GM19035 (cell line): ENCODE results near the gene FUT1.
"Not testable (repeated sequence)": the region's sequence is repeated elsewhere in the genome, so short reads cannot be mapped to it uniquely, and the experiment has no call there.

Experiments used
- ATAC-seq: cut with Tn5 transposase; IDR thresholded peaks from one replicate; pipeline ENCODE4 v1.9.1; 2021; ENCODE audit not compliant: unreplicated experiment

FUT1 gene

DNA sequence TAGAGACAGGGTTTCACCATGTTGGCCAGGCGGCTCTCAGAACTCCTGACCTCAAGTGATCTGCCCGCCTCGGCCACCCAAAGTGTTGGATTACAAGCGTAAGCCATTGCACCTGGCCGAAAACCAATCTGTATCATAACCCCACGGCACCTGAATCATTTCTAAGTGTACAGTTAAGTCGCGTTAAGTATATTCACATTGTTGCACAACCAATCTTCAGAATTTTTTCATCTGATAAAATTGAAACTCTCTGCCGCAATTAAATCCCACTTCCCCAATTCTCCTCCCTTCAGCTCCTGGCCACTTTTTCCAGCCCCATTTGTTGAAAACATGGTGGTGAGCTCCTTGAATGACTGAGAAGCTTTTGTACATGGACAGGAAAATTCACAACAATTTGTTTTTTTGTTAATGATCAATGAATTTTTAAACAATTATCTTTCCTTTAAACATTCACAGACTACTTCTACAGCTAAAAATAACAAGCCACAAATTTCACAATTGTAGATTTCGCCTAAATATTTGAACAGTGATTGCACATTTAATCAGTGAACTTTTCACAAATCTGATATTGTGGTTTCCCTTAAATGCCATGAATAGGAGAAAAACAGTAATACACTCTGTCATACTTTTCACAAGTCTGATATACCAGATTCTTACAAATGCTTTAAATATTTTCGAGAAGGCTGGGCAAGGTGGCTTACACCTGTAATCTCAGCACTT lies 16.7 kb upstream of the FUT1 start:
- ATAC-seq, result no peak

DNA sequence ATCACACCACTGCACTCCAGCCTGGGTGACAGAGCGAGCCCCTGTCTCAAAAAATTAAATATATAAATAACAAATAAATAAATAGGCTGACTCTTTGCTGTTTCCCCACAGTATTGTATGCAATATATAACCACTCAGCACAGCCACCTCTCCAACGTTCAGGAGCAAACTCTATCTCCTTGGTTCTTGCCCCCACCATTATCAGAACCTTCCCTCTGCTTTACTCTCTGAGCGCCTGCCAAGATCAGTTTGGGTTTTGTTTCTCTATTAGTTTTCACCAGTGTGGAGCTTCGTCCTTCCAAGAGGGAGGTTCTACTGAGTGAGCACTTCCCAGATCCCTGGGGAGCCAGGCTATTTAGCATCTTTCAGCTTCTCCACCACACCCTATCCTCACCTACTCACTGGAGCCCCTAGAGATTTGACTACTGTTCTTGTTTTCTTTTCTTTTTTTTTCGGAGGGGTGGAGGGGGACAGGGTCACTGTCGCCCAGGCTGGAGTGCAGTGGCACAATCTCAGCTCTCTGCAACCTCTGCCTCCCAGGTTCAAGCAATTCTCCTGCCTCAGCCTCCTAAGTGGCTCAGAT lies 15.8 kb upstream of the FUT1 start:
- ATAC-seq, result not testable (repeated sequence)

GRCh38 chr19:48765816-48766215 lies 13.4 kb upstream of the FUT1 start:
- ATAC-seq, result not testable (repeated sequence)

DNA sequence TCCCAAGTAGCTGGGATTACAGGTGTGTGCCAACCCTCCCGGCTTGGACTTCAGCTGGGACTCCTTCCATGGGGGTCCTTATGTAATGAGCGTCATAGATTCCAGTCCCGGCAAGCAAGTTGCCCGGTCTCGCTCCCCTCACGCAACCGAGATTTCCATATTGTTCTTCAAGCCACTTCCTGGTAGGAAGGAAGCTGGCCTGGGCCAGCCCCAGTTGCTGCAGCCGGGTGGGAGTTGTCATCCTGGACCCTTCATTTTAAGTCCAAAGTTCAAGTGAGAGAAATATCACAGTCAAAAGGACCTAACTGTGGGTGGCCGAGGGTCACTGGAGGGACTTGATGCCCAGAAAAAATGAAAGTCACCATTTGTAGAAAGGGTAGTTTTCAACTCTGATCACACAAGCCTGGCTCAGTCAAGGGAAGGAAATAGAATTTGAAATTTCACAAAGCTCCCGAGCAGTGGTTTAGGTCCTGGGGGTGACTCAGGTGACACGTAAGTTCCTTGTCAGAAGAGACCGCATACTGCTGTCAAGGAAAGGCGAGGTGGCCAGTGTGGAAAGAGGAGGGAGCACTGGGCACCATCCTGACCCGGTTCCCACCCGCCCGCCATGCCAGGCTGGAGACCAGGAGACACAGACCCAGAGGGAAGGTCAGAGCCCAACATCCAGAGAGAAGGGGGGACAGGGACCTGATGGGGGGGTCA lies 8.2 kb upstream of the FUT1 start:
- no peak for ATAC-seq

DNA sequence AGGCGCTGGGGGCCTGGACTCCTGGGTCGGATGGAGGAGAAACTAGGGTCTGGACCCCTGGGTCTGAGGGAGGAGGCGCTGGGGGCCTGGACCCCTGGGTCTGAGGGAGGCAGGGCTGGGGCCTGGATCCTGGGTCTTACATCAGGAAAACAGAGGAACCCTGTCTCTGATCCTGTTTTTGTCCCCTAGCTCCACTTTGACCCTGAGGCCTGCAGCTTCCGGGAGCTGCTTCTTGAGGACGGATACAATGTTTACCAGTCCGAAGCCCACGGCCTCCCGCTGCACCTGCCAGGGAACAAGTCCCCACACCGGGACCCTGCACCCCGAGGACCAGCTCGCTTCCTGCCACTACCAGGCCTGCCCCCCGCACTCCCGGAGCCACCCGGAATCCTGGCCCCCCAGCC lies 5.3 kb upstream of the FUT1 start:
- no peak for ATAC-seq

DNA sequence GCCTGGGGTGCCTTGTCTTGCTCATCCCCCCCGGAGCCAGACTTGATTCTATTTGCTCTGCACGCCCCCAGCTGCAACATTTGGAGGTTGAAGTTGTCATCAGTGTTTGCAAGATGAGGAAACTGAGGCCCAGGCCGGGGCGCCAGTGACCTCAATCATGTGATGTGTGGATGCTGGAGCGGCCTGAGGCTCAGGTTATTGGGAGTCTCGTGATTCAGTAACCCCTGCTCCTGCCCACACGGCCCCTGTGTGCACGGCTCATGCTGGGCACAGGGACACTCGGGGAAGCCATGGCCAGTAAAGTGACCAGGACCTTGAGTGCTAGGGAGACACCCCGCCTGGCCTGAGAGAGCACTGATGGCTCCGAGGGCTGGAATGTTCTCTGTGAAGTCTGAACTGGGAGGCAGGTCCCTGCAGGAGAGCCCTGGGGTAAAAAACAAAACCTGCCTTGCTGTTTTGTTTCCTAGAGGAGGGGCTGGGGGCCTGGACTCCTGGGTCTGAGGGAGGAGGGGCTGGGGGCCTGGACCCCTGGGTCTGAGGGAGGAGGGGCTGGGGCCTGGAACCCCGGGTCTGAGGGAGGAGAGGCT lies 4.7 kb upstream of the FUT1 start:
- ATAC-seq, result no peak

GRCh38 chr19:48756686-48757085 lies 4.2 kb upstream of the FUT1 start:
- no peak for ATAC-seq

DNA sequence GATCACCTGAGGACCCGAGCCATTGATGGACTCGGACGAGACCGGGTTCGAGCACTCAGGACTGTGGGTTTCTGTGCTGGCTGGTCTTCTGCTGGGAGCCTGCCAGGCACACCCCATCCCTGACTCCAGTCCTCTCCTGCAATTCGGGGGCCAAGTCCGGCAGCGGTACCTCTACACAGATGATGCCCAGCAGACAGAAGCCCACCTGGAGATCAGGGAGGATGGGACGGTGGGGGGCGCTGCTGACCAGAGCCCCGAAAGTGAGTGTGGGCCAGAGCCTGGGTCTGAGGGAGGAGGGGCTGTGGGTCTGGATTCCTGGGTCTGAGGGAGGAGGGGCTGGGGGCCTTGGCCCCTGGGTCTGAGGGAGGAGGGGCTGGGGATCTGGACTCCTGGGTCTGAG lies 3.8 kb upstream of the FUT1 start:
- ATAC-seq, result no peak

DNA sequence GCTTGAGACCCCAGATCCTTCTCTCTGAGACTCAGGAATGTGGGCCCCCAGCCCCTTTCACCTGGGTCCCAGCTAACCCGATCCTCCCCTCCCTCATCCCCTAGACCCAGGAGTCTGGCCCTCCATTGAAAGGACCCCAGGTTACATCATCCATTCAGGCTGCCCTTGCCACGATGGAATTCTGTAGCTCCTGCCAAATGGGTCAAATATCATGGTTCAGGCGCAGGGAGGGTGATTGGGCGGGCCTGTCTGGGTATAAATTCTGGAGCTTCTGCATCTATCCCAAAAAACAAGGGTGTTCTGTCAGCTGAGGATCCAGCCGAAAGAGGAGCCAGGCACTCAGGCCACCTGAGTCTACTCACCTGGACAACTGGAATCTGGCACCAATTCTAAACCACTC lies 3.3 kb upstream of the FUT1 start:
- ATAC-seq, result no peak

DNA sequence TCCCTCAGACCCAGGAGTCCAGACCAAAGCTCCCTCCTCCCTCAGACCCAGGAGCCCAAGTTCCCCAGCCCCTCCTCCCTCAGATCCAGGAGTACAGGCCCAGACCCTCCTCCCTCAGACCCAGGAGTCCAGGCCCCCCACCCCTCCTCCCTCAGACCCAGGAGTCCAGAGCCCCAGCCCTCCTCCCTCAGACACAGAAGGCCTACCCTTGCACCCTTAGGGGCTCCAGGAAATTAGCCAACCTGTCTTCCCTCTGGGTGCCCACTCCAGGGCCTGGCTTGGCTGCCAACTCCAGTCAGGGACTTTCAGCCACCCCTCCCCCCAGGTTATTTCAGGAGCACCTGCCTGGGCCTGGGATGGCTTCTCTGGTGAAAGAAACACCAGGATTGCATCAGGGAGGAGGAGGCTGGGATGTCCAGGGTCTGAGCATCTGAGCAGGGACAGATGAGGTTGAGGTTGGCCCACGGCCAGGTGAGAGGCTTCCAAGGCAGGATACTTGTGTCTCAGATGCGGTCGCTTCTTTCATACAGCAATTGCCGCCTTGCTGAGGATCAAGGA lies 2.7 kb upstream of the FUT1 start, which contains the start of gene FGF21:
Gene FGF21, plus strand, starts transcription at position 441 of the 558 bp plus-strand sequence. CDS start 713 bp downstream, outside the sequence.
- no peak for ATAC-seq

GRCh38 chr19:48751845-48752495 lies 471 bp downstream of the FUT1 start:
- no peak for ATAC-seq

GRCh38 chr19:48750771-48751504 lies 1.5 kb downstream of the FUT1 start:
- no peak for ATAC-seq

DNA sequence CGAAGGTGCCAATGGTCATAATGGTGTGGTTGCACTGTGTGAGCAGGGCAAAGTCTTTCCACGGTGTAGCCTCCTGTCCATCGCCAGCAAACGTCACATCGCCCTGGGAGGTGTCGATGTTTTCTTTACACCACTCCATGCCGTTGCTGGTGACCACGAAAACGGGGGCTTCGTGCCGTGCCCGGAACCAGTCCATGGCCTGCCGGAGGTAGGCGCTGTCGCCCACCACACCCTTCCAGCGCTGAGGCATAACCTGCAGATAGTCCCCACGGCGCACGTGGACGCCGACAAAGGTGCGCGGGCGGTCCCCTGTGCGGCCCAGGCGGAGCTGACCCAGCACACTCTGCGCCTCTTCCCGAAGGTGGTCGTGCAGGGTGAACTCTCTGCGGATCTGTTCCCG lies 2.1 kb downstream of the FUT1 start:
- ATAC-seq, result no peak

- ATAC-seq, result no peak
These were observed 2.8 kb downstream of the FUT1 start for GRCh38 chr19:48749571-48750198.

- ATAC-seq, result no peak
These were observed 5.5 kb downstream of the FUT1 start, which contains the start of gene IZUMO1 for GRCh38 chr19:48746738-48747575. TSS of gene IZUMO1 (minus strand) at chr19:48746909. CDS start at chr19:48745859, 1,050 bp downstream.

- ATAC-seq, result no peak
These were observed 6.3 kb downstream of the FUT1 start for GRCh38 chr19:48746110-48746509.

DNA sequence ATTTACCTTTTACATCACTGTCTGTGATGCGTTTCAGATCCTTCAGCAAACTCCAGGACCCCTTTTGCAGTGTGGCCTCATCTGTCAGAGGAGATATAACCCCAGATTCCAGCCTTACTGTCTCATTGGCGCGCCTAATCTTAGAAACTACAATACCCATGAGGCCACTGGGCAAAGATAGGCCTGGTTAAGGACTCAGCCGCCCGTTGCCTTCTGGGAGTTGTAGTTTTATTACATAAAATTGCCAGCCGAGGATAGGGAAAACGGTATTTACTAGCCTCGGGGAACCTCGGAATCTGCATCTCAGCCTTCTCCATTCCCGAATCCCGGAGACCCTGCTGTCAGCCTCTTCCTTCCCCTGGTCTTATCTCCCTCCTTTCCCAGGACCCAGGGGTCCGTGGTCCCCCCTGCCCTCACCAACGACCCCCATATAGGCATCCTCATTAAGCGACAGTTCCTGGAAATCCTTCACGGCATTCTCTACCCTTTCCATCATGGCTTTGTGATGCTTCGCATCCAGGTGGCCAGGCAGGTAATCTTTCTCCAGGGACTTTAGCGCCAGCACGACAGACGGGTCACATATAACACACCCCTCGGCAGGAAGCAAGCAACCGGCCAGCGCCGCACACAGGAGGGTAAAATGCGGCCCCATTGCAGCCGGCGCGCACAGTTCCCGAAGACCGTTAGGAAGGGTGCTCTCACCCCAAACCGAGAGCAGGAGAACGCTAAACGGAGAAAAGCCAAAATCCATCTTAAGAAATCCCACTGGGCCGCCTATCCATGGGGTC lies 7.0 kb downstream of the FUT1 start:
- ATAC-seq, result no peak

DNA sequence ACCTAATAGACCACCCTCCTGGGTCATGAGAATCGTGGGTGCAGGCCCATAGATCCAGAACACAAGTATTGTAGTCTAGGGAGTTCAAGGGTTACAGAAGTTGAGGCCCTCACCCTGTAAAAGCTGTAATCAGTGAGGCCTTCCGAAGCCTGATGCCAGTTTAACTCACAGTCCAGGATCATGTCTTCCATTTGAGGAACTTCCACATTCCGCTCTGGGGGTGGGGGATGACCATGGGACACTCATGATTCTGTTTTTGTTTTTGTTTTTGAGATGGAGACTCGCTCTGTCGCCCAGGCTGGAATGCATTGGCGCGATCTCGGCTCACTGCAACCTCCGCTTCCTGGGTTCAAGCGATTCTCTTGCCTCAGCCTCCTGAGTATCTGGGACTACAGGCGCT lies 10.3 kb downstream of the FUT1 start:
- ATAC-seq, result no peak
